Astrocyte (in vitro differentiated cells and primary cell): ENCODE measurements around the gene TNP2.

Experiments used
- CTCF ChIP-seq: IDR thresholded peaks from 2 replicates; pipeline ENCODE4 v1.5.1; 2011; ENCODE audit warnings: low read depth, mild to moderate bottlenecking, inconsistent platforms, low read length, moderate library complexity; ENCODE audit not compliant: insufficient read depth
- EZH2 ChIP-seq: IDR thresholded peaks from 2 replicates; pipeline ENCODE4 v1.6.1; 2012; ENCODE audit warnings: mild to moderate bottlenecking, low read length, inconsistent platforms; ENCODE audit not compliant: insufficient read depth

- TF ChIP-seq EZH2 (no peak), CTCF (no peak)
Measured at GRCh38 chr16:11233727-11234376, 35.3 kb downstream of the TNP2 start.
